ENCODE data around the gene SIT1. TPM values are rescaled to one million over a fixed set of nuclear protein-coding genes. Genes with fewer than 3 reads are reported as not detected.
A peak's percentile ranks its signal among the peaks of the same experiment; 100 is the strongest.

Gene SIT1
- total RNA-seq, 1 donor = not detected

DNA sequence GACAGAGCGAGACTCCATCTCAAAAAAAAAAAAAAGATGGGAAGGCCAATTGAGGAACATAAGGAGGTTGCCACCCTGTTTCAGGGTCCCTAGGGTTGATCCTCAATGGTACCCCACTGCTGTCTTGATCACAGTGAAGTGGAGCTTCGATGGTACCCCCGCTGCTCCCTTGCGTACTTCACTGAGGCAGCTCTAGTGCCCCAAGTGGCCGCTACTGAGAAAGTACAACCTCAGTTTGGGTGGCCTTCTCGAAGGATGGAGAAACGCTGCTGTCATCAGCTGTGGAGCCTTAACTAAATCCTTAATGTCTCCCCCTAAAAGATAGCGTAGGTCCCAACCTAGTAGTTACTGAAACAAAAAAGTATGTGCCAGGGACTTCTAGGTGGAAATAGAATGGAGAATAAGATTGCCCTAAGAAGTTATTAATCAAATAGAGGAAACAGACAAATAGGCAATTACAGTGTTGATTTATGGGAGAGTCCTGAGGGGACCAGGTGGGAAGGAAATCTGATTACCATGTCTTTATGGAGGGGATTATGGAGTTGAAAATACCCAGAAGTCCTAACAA lies 39.4 kb downstream of the SIT1 start:
- TF ChIP-seq, protein P1, sequence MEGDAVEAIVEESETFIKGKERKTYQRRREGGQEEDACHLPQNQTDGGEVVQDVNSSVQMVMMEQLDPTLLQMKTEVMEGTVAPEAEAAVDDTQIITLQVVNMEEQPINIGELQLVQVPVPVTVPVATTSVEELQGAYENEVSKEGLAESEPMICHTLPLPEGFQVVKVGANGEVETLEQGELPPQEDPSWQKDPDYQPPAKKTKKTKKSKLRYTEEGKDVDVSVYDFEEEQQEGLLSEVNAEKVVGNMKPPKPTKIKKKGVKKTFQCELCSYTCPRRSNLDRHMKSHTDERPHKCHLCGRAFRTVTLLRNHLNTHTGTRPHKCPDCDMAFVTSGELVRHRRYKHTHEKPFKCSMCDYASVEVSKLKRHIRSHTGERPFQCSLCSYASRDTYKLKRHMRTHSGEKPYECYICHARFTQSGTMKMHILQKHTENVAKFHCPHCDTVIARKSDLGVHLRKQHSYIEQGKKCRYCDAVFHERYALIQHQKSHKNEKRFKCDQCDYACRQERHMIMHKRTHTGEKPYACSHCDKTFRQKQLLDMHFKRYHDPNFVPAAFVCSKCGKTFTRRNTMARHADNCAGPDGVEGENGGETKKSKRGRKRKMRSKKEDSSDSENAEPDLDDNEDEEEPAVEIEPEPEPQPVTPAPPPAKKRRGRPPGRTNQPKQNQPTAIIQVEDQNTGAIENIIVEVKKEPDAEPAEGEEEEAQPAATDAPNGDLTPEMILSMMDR (IDR thresholded peaks at IDR 0.05; ENCODE audit: insufficient read depth, low read depth, low read length) = peak; percentile 78
- peak; percentile 43 for DNase-seq (ENCODE audit: low read depth)
- H3K4me3 ChIP-seq (ENCODE audit: low read depth, low read length) = no peak overlapping the region

DNA sequence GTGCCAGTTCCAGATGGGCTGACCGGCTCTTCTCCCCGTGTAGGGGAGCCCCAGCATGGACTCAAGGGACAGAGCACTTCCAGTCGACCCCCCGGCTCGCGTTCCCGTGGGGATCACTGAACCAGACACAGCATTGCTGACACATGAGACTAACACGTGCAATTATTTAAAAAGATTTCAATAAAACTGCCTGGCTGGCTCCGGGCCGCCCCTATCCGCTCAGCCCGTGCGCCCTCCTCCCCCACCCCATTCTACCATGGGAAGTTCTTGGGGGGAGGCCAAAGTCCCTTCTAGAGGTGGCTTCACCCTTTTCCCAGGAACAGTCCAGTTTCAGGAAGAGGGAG lies 40.9 kb downstream of the SIT1 start:
- TF ChIP-seq, protein P1 (IDR thresholded peaks at IDR 0.05; ENCODE audit: insufficient read depth, low read depth, low read length) = no peak
- DNase-seq (ENCODE audit: low read depth) = no peak
- H3K4me3 ChIP-seq (ENCODE audit: low read depth, low read length) = no peak overlapping the region

DNA sequence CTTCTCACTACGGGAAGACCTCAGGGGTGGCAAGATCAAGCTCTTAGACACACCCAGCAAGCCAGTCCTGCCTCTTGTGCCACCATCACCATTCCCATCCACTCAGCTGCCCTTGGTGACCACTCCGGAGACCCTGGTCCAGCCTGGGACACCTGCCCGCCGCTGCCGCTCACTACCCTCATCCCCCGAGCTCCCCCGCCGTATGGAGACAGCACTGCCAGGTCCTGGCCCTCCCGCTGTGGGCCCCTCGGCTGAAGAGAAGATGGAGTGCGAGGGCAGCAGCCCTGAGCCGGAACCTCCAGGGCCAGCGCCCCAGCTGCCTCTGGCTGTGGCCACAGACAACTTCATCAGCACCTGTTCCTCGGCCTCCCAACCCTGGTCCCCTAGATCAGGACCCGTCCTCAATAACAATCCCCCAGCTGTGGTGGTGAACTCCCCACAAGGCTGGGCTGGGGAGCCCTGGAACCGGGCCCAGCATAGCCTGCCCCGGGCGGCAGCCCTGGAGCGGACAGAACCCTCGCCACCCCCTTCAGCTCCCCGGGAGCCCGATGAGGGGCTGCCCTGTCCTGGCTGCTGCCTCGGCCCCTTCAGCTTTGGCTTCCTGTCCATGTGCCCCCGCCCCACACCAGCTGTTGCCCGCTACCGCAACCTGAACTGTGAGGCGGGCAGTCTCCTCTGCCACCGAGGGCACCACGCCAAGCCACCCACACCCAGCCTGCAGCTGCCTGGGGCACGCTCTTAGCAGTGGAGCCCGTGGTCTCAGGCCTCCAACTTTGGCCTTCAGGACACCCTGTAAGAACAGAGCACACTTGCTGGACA lies 41.5 kb downstream of the SIT1 start:
- TF ChIP-seq, protein P1 (IDR thresholded peaks at IDR 0.05; ENCODE audit: insufficient read depth, low read depth, low read length) = no peak
- no peak for DNase-seq (ENCODE audit: low read depth)

DNA sequence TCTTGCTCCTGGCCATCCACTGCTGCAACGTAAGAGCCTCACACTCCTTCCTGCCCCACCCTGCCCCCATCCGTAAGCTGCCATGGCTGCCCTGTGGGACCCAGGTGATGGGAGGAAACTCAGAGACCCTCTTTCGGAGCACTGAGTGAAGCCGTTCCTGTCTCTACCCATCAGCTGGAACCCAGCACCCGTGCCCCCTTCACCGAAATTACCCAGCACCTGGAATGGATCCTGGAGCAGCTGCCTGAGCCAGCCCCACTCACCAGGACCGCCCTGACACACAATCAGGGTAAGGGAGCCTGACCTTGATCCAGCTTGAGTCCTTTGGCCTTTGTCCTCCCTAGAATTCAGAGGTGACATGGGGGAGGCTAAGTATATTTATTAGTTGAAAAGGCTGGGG lies 42.5 kb downstream of the SIT1 start:
- no peak for DNase-seq (ENCODE audit: low read depth)
- no peak overlapping the region for H3K4me3 ChIP-seq (ENCODE audit: low read depth, low read length)
- TF ChIP-seq, protein P1 (IDR thresholded peaks at IDR 0.05; ENCODE audit: insufficient read depth, low read depth, low read length) = no peak

More for the DNA sequence above, 41.5 kb downstream of the SIT1 start:
- no peak overlapping the region for H3K4me3 ChIP-seq (ENCODE audit: low read depth, low read length)

DNA sequence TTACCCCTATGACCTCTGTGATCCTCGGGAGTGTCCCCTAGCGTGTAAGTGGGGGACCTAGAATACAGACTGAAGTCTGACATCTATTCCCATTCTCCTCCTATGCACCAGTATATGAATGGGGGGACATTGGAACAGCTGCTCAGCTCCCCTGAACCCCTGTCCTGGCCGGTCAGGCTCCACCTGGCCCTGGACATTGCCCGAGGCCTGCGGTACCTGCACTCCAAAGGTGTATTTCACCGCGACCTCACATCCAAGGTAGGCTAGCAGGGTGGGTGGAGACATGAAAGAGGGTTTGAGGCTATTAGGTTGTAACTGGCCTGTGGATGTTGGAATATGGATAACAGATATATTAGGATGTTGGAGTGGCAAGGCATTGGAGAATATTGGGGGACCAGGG lies 44.0 kb downstream of the SIT1 start:
- no peak for DNase-seq (ENCODE audit: low read depth)
- TF ChIP-seq, protein P1 (IDR thresholded peaks at IDR 0.05; ENCODE audit: insufficient read depth, low read depth, low read length) = no peak

DNA sequence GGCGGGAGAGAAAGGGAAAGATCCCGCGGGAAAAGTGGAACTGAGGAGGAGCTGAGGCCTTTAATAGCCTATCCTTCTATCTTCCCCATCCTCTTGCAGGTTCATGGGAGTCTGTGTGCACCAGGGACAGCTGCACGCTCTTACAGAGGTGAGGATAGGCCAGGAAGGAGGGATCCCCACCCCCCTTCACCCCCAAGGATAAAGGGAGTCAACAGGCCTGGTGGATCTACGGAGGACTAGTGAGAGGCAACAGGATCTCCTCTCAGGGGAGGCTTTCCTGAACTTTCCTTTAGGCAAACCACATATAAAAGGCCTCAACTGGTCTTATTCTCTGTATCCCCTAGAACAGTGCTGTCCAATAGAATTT lies 44.6 kb downstream of the SIT1 start:
- peak; percentile 6 for DNase-seq (ENCODE audit: low read depth)
- peak overlapping the region; percentile 75 for H3K4me3 ChIP-seq (ENCODE audit: low read depth, low read length)
- TF ChIP-seq, protein P1 (IDR thresholded peaks at IDR 0.05; ENCODE audit: insufficient read depth, low read depth, low read length) = no peak

More for the DNA sequence above, 44.0 kb downstream of the SIT1 start:
- no peak overlapping the region for H3K4me3 ChIP-seq (ENCODE audit: low read depth, low read length)

Data from fibroblast of villous mesenchyme (primary cell).